ENCODE results near the gene TDG.
"Not testable (repeated sequence)": the region's sequence is repeated elsewhere in the genome, so short reads cannot be mapped to it uniquely, and the experiment has no call there.

The TDG gene

DNA sequence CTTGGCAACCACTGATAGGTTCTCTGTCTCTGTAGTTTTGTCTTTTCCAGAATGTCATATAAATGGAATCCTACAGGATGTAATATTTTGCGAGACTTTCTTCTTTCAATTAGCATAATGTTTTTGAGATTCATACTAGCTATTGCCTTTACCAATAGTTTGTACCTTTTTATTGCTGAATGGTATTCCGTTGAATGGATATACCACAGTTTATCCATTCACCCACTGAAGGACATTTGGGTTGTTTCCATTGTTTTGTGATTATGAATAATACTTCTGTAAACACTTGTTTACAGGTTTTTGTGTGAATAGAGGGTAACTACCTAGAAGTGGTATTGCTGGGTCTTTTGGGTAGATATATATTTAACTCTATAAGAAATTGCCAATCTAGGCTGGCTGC is 58.0 kb downstream of the TDG start:
- DNase-seq (ENCODE audit: low spot score) = no peak

DNA sequence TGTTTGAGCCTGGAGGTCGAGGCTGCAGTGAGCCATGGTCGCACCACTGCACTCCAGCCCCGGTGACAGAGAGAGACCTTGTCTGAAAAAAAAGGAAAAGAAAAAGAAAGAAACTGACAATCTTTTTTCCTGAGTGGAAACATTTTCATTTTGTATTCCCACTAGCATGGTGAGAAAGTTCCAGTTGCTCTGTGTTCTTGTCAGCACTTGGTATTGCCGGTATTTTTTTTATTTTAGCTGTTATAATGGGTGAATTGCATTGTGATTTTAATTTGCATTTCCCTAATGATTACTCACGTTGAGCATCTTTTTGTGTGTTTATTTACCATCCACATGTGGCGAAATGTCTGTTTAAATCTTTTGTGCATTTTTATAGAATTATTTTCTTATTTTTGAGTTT is 58.7 kb downstream of the TDG start:
- DNase-seq (ENCODE audit: low spot score) = no peak

DNA sequence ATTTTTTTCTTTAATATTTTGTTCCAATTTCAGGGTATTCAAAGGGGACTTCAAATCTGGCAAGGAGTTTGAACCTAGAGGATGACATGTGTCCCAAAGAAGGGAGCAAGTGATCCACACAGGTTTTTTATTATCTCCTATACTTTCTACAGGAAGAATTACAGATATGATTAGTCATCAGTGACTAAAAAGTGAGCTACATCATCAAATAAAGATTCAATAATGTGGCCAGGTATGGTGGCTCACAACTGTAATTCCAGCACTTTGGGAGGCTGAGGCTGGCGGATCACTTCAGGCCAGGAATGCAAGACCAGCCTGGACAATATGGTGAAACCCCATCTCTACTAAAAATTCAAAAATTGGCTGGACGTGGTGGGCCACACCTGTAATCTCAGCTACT is 60.1 kb downstream of the TDG start:
- DNase-seq (ENCODE audit: low spot score) = no peak

DNA sequence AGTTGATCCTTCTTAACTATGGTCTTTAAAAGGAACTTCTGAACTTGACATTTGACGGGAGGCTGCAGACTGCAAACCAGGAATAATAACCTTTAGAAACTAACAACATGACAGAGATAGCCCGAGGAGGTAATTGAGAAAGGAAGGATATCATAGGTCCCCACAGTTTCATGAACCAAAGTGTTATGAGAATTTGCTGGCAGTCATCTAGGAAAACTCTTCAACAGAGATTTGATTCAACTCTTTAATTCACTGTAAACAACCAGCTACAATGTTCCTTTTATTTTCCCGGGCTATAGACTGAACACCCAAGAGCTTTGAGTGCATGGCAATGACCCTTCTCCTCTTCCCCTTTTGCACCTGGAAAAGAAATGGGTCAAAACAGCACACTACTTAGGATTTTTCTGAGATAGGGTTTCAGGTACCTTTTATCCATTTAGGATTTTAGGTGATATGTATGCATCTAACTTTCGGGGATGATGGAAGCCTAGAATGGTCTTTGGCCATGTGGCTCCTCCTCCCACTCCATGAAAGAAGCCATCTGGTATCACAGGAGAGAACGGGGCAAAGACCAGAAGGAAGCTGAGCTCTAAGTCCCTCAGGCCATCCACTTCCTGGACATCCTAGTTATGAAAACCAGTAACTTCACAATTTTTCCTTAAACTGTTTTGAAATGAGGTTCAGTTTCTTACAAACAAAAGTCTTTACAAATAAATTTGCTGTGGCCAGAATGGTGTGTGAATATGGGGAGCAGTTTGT is 61.3 kb downstream of the TDG start:
- no peak for DNase-seq (ENCODE audit: low spot score)

DNA sequence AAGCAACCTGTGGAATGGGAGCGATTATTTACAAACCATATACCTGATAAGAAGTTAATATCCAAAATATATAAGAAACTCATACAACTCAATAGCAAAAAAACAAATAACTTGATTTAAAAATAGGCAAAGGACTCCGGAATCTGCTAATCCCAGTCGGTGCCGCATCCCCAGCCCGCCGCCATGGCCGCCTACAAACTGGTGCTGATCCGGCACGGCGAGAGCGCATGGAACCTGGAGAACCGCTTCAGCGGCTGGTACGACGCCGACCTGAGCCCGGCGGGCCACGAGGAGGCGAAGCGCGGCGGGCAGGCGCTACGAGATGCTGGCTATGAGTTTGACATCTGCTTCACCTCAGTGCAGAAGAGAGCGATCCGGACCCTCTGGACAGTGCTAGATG is 64.9 kb downstream of the TDG start:
- not testable (repeated sequence) for DNase-seq (ENCODE audit: low spot score)

DNA sequence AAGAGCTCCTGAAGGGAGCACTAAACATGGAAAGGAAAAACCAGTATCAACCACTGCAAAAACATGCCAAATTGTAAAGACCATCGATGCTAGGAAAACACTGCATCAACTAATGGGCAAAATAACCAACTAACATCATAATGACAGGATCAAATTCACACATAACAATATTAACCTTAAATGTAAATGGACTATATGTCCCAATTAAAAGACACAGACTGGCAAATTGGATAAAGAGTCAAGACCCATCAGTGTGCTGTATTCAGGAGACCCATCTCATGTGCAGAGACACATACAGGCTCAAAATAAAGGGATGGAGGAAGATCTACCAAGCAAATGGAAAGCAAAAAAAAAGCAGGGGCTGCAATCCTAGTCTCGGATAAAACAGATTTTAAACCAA is 70.5 kb downstream of the TDG start:
- not testable (repeated sequence) for DNase-seq (ENCODE audit: low spot score)

Data from D341Med (cell line).